PC-9 (cell line): ENCODE measurements around the gene SMIM38. TPM values are rescaled to one million over a fixed set of nuclear protein-coding genes. Genes with fewer than 3 reads are reported as not detected.

Source experiments
- BruUV-seq: library from RNA; stranded (reverse); fragments of 400-500 nt; replicated peaks from 2 replicates; lab custom pipeline; 2021; lab: Mats Ljungman, UMichigan
- CTCF ChIA-PET: fragments of 300-600 bp; sonication (Branson Sonifier 250); formaldehyde crosslinking; loops from one replicate; lab custom pipeline; 2022; ENCODE audit warnings: antibody characterized with exemption; lab: Charles Lee
- POLR2A ChIA-PET: fragments of 300-600 bp; sonication (Branson Sonifier 250); formaldehyde crosslinking; loops from one replicate; lab custom pipeline; 2022; ENCODE audit warnings: antibody characterized with exemption; ENCODE audit not compliant: unreplicated experiment; lab: Charles Lee
- DNase-seq, 2 experiments: peaks; one replicate each; pipeline versions ENCODE4 v3.0.0 to v3.0.0-alpha.2; 2015 to 2022; ENCODE audit warnings: mixed read lengths in 1 of 2
- H2AFZ ChIP-seq: fragments of 200-600 bp; sonication (generic); 2 replicates; pipeline ENCODE4 v1.8.1; 2017; ENCODE audit warnings: antibody characterized with exemption
- H3F3A ChIP-seq: fragments of 200-600 bp; sonication (generic); 2 replicates; pipeline ENCODE4 v1.8.1; 2017; ENCODE audit warnings: antibody characterized with exemption, mild to moderate bottlenecking, low read depth; ENCODE audit not compliant: insufficient read depth
- H3K27ac ChIP-seq: fragments of 200-600 bp; sonication (generic); 2 replicates; pipeline ENCODE4 v1.6.1; 2016; ENCODE audit warnings: mixed run types
- H3K27me3 ChIP-seq: fragments of 200-600 bp; sonication (generic); 2 replicates; pipeline ENCODE4 v1.6.1; 2016; ENCODE audit warnings: low read depth, mixed run types; ENCODE audit not compliant: insufficient read depth
- H3K36me3 ChIP-seq: fragments of 200-600 bp; sonication (generic); 2 replicates; pipeline ENCODE4 v1.6.1; 2016; ENCODE audit warnings: low read depth, mixed run types
- H3K4me1 ChIP-seq: fragments of 200-600 bp; sonication (generic); replicated peaks from 2 replicates; pipeline ENCODE4 v1.6.1; 2016; ENCODE audit warnings: mixed run types; ENCODE audit not compliant: insufficient read depth
- H3K4me2 ChIP-seq: fragments of 200-600 bp; sonication (generic); 2 replicates; pipeline ENCODE4 v1.6.1; 2017; ENCODE audit warnings: mixed run types
- H3K4me3 ChIP-seq: fragments of 200-600 bp; sonication (generic); 2 replicates; pipeline ENCODE4 v1.6.1; 2016; ENCODE audit warnings: mixed run types
- H3K79me2 ChIP-seq: fragments of 200-600 bp; sonication (generic); 2 replicates; pipeline ENCODE4 v1.6.1; 2017; ENCODE audit warnings: low read depth, mixed run types
- H3K9me2 ChIP-seq: fragments of 200-600 bp; sonication (generic); 2 replicates; pipeline ENCODE4 v1.8.1; 2017; ENCODE audit warnings: mild to moderate bottlenecking; ENCODE audit not compliant: insufficient read depth
- H3K9me3 ChIP-seq: fragments of 200-600 bp; sonication (generic); 2 replicates; pipeline ENCODE4 v1.8.1; 2016; ENCODE audit warnings: low read depth; ENCODE audit not compliant: insufficient read depth
- H4K20me1 ChIP-seq: fragments of 200-600 bp; sonication (generic); 2 replicates; pipeline ENCODE4 v1.8.1; 2017; ENCODE audit not compliant: insufficient read depth
- EZH2 ChIP-seq: fragments of 200-600 bp; sonication (generic); IDR thresholded peaks from 2 replicates; pipeline ENCODE4 v1.8.0; 2017; ENCODE audit warnings: antibody characterized with exemption, low read depth
- intact Hi-C: fragments of 100-400 bp; cut with micrococcal nuclease; formaldehyde crosslinking; loops from one replicate; pipeline ENCODE4 v1.10.0; 2022; ENCODE audit not compliant: unreplicated experiment
- total RNA-seq: library from RNA; stranded (reverse); gene quantifications from 2 replicates; pipeline ENCODE4 v1.2.3, GENCODE V29; 2021
- TF ChIP-seq, protein P1 (sequence below): fragments of 200-600 bp; sonication (generic); conservative IDR thresholded peaks from 2 replicates; pipeline ENCODE4 v1.6.1; 2017; ENCODE audit warnings: mixed run types, antibody characterized with exemption, mild to moderate bottlenecking, moderate library complexity

The SMIM38 gene
- total RNA-seq, 1 experiment from 2014 or later = 0.26 TPM

DNA sequence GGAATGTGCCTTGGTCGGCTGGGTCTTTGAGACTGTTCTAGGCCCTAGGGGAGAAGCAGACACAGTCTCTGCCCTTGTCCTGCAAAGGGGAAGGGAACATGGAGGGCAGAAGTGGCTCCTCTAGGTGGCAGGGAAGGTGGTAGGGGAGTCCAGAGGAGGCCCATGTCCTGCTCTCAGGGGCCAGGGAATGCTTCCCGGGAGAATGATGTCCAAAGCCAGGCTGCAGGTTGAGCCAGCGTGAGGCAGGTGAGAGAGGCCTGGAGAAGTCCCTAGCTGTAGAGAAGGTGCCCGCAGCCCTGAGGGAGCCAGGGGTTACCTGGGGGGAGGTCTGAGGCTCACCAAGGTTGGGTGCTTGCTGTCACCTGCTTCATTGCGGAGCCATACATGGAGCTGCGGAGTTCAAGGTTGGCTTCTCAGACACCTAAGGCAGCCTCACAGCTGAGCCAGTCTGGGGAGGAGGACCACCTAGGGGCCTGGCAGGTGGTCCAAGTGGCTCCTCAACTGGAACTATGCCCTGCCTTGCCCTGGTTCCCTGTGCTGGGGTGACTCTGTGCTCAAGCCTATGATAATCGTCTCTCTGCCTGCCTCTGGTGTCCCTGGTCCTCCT is 46.1 kb downstream of the SMIM38 start:
- H3K4me1 ChIP-seq = no peaks in the 10 kb centered on the region
- no peak overlapping the region for H2AFZ ChIP-seq
- no peaks in the 10 kb centered on the region for H4K20me1 ChIP-seq
- H3K36me3 ChIP-seq = no peaks in the 10 kb centered on the region
- ChIA-PET POLR2A (no interaction called here), CTCF (no interaction called here)
- H3K4me3 ChIP-seq = no peak overlapping the region
- BruUV-seq = no TSS peak
- TF ChIP-seq EZH2 = no peak
- TF ChIP-seq, protein P1, sequence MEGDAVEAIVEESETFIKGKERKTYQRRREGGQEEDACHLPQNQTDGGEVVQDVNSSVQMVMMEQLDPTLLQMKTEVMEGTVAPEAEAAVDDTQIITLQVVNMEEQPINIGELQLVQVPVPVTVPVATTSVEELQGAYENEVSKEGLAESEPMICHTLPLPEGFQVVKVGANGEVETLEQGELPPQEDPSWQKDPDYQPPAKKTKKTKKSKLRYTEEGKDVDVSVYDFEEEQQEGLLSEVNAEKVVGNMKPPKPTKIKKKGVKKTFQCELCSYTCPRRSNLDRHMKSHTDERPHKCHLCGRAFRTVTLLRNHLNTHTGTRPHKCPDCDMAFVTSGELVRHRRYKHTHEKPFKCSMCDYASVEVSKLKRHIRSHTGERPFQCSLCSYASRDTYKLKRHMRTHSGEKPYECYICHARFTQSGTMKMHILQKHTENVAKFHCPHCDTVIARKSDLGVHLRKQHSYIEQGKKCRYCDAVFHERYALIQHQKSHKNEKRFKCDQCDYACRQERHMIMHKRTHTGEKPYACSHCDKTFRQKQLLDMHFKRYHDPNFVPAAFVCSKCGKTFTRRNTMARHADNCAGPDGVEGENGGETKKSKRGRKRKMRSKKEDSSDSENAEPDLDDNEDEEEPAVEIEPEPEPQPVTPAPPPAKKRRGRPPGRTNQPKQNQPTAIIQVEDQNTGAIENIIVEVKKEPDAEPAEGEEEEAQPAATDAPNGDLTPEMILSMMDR = no peak
- no peaks in the 10 kb centered on the region; the same call in 1 of the 2 replicates for H3K27me3 ChIP-seq
- no peaks in the 10 kb centered on the region for H3K79me2 ChIP-seq
- peaks cover 5% of the 10 kb centered on the region; the same call in 1 of the 2 replicates for H3F3A ChIP-seq
- DNase-seq = no peak
- H3K9me3 ChIP-seq = no peaks in the 10 kb centered on the region
- no peak overlapping the region for H3K4me2 ChIP-seq
- H3K27ac ChIP-seq = no peak overlapping the region
- intact Hi-C loops = no loop called here
- no peaks in the 10 kb centered on the region for H3K9me2 ChIP-seq

GRCh38 chr11:69202511-69203221 is 46.9 kb downstream of the SMIM38 start:
- BruUV-seq = no TSS peak
- no peak for TF ChIP-seq EZH2
- TF ChIP-seq, protein P1 = no peak
- Histone ChIP-seq H3K4me2 (no peak overlapping the region), H3K79me2 (no peaks in the 10 kb centered on the region), H3K4me1 (no peaks in the 10 kb centered on the region), H3K27ac (no peak overlapping the region), H3K9me2 (no peaks in the 10 kb centered on the region), H4K20me1 (no peaks in the 10 kb centered on the region), H2AFZ (no peak overlapping the region), H3K4me3 (no peak overlapping the region), H3F3A (peaks cover 9% of the 10 kb centered on the region; the same call in 1 of the 2 replicates), H3K36me3 (no peaks in the 10 kb centered on the region), H3K9me3 (no peaks in the 10 kb centered on the region), H3K27me3 (no peaks in the 10 kb centered on the region; the same call in 1 of the 2 replicates)
- intact Hi-C loops = no loop called here
- DNase-seq = no peak
- CTCF ChIA-PET = no interaction called here
- POLR2A ChIA-PET = no interaction called here

GRCh38 chr11:69203381-69203780 is 47.6 kb downstream of the SMIM38 start:
- ChIA-PET CTCF (no interaction called here), POLR2A (no interaction called here)
- TF ChIP-seq, protein P1 = no peak
- Histone ChIP-seq H3K4me1 (no peaks in the 10 kb centered on the region), H3K27ac (no peak overlapping the region), H3K27me3 (no peaks in the 10 kb centered on the region), H2AFZ (no peak overlapping the region), H3K4me2 (no peak overlapping the region), H3F3A (peaks cover 15% of the 10 kb centered on the region; the same call in 1 of the 2 replicates), H3K4me3 (no peak overlapping the region), H3K79me2 (no peaks in the 10 kb centered on the region), H4K20me1 (no peaks in the 10 kb centered on the region), H3K36me3 (no peaks in the 10 kb centered on the region), H3K9me2 (no peaks in the 10 kb centered on the region), H3K9me3 (no peaks in the 10 kb centered on the region)
- intact Hi-C loops = no loop called here
- no TSS peak for BruUV-seq
- no peak for DNase-seq
